T-helper 1 cell treated with Interleukin-12 subunit alpha and Interleukin-12 subunit beta and Interleukin-4 antibody, amounts not matched to agents 30 μg/mL and 1 μg/mL, for 36 hours (primary cell): ENCODE data around the gene ZNF784.

Source experiments
- H3K27ac Mint-ChIP-seq: one replicate; pipeline ENCODE4 v1.8.0; 2021; ENCODE audit warnings: mild to moderate bottlenecking, mixed read lengths
- H3K27me3 Mint-ChIP-seq: one replicate; pipeline ENCODE4 v1.8.0; 2021; ENCODE audit warnings: low read depth, mixed read lengths
- H3K36me3 Mint-ChIP-seq: one replicate; pipeline ENCODE4 v1.8.0; 2021; ENCODE audit warnings: low read depth, mixed read lengths
- H3K4me1 Mint-ChIP-seq: one replicate; pipeline ENCODE4 v1.8.0; 2021; ENCODE audit warnings: low read depth, mixed read lengths
- H3K4me3 Mint-ChIP-seq: one replicate; pipeline ENCODE4 v1.8.0; 2021; ENCODE audit warnings: mild to moderate bottlenecking, moderate library complexity, mixed read lengths
- H3K9me3 Mint-ChIP-seq: one replicate; pipeline ENCODE4 v1.8.0; 2021; ENCODE audit warnings: mixed read lengths

Gene ZNF784

GRCh38 chr19:55624109-55625003 lies at the start of gene ZNF784:
TSS of gene ZNF784 (minus strand) at chr19:55624566. CDS start at chr19:55624561, 5 bp downstream.
- Mint-ChIP-seq H3K4me3 (peak within 1 kb of the TSS; percentile 91), H3K4me1 (peaks cover 38% of the 10 kb centered on the region), H3K9me3 (no peaks in the 10 kb centered on the region), H3K36me3 (peaks cover 12% of the 10 kb centered on the region), H3K27me3 (peaks cover 5% of the 10 kb centered on the region), H3K27ac (peak within 1 kb of the TSS; percentile 97)

GRCh38 chr19:55673889-55674288 lies 49.5 kb upstream of the ZNF784 start:
- peaks cover 40% of the 10 kb centered on the region for H3K4me1 Mint-ChIP-seq
- H3K36me3 Mint-ChIP-seq: peaks cover 41% of the 10 kb centered on the region

GRCh38 chr19:55673465-55673864 lies 49.1 kb upstream of the ZNF784 start:
- no peaks in the 10 kb centered on the region for H3K9me3 Mint-ChIP-seq
- peaks cover 40% of the 10 kb centered on the region for H3K4me1 Mint-ChIP-seq
- H3K4me3 Mint-ChIP-seq: no peak overlapping the region
- no peaks in the 10 kb centered on the region for H3K27me3 Mint-ChIP-seq
- H3K27ac Mint-ChIP-seq: peak overlapping the region; percentile 65
- H3K36me3 Mint-ChIP-seq: peaks cover 36% of the 10 kb centered on the region

More at GRCh38 chr19:55673889-55674288, 49.5 kb upstream of the ZNF784 start:
- no peaks in the 10 kb centered on the region for H3K27me3 Mint-ChIP-seq
- no peaks in the 10 kb centered on the region for H3K9me3 Mint-ChIP-seq
- H3K4me3 Mint-ChIP-seq: no peak overlapping the region
- H3K27ac Mint-ChIP-seq: peak overlapping the region; percentile 65

- Mint-ChIP-seq H3K36me3 (peaks cover 33% of the 10 kb centered on the region), H3K9me3 (no peaks in the 10 kb centered on the region), H3K27ac (no peak overlapping the region), H3K4me1 (peaks cover 33% of the 10 kb centered on the region), H3K4me3 (no peak overlapping the region), H3K27me3 (no peaks in the 10 kb centered on the region)
These were observed 48.1 kb upstream of the ZNF784 start for GRCh38 chr19:55672418-55672817.

- Mint-ChIP-seq H3K4me3 (no peak overlapping the region), H3K4me1 (peaks cover 23% of the 10 kb centered on the region), H3K36me3 (peaks cover 37% of the 10 kb centered on the region)
These were observed 46.6 kb upstream of the ZNF784 start for GRCh38 chr19:55671054-55671378.

GRCh38 chr19:55670280-55671053 lies 46.1 kb upstream of the ZNF784 start:
- Mint-ChIP-seq H3K36me3 (peaks cover 39% of the 10 kb centered on the region), H3K27me3 (no peaks in the 10 kb centered on the region), H3K4me3 (no peak overlapping the region), H3K27ac (no peak overlapping the region), H3K9me3 (no peaks in the 10 kb centered on the region), H3K4me1 (peaks cover 18% of the 10 kb centered on the region)

More at GRCh38 chr19:55671054-55671378, 46.6 kb upstream of the ZNF784 start:
- Mint-ChIP-seq H3K27me3 (no peaks in the 10 kb centered on the region), H3K9me3 (no peaks in the 10 kb centered on the region), H3K27ac (no peak overlapping the region)

- Mint-ChIP-seq H3K36me3 (peaks cover 37% of the 10 kb centered on the region), H3K27ac (no peak overlapping the region)
These were observed 45.3 kb upstream of the ZNF784 start for GRCh38 chr19:55669418-55670279.

GRCh38 chr19:55668603-55669348 lies 44.4 kb upstream of the ZNF784 start:
- Mint-ChIP-seq H3K4me1 (peaks cover 14% of the 10 kb centered on the region), H3K27ac (no peak overlapping the region), H3K9me3 (no peaks in the 10 kb centered on the region), H3K4me3 (no peak overlapping the region), H3K27me3 (no peaks in the 10 kb centered on the region), H3K36me3 (peaks cover 42% of the 10 kb centered on the region)

More at GRCh38 chr19:55669418-55670279, 45.3 kb upstream of the ZNF784 start:
- Mint-ChIP-seq H3K4me3 (no peak overlapping the region), H3K27me3 (no peaks in the 10 kb centered on the region), H3K9me3 (no peaks in the 10 kb centered on the region), H3K4me1 (peaks cover 18% of the 10 kb centered on the region)

- Mint-ChIP-seq H3K27me3 (no peaks in the 10 kb centered on the region), H3K4me3 (no peak overlapping the region), H3K27ac (no peak overlapping the region), H3K4me1 (peaks cover 11% of the 10 kb centered on the region), H3K9me3 (no peaks in the 10 kb centered on the region), H3K36me3 (peaks cover 50% of the 10 kb centered on the region)
These were observed 43.6 kb upstream of the ZNF784 start for GRCh38 chr19:55667958-55668357.

GRCh38 chr19:55667511-55667910 lies 43.1 kb upstream of the ZNF784 start:
- Mint-ChIP-seq H3K4me3 (no peak overlapping the region), H3K36me3 (peaks cover 55% of the 10 kb centered on the region), H3K27ac (no peak overlapping the region), H3K4me1 (peaks cover 16% of the 10 kb centered on the region), H3K27me3 (no peaks in the 10 kb centered on the region), H3K9me3 (no peaks in the 10 kb centered on the region)

- Mint-ChIP-seq H3K4me1 (peaks cover 17% of the 10 kb centered on the region), H3K27ac (no peak overlapping the region), H3K27me3 (no peaks in the 10 kb centered on the region), H3K36me3 (peaks cover 54% of the 10 kb centered on the region), H3K4me3 (no peak overlapping the region), H3K9me3 (no peaks in the 10 kb centered on the region)
These were observed 42.6 kb upstream of the ZNF784 start for GRCh38 chr19:55667006-55667381.

- no peaks in the 10 kb centered on the region for H3K9me3 Mint-ChIP-seq
- peaks cover 58% of the 10 kb centered on the region for H3K36me3 Mint-ChIP-seq
- no peak overlapping the region for H3K27ac Mint-ChIP-seq
- no peak overlapping the region for H3K4me3 Mint-ChIP-seq
- peaks cover 18% of the 10 kb centered on the region for H3K4me1 Mint-ChIP-seq
- H3K27me3 Mint-ChIP-seq: no peaks in the 10 kb centered on the region
These were observed 42.1 kb upstream of the ZNF784 start for GRCh38 chr19:55666343-55667005.

GRCh38 chr19:55663846-55664536 lies 39.6 kb upstream of the ZNF784 start:
- Mint-ChIP-seq H3K27ac (no peak overlapping the region), H3K36me3 (peaks cover 50% of the 10 kb centered on the region), H3K4me1 (peaks cover 14% of the 10 kb centered on the region), H3K4me3 (no peak overlapping the region), H3K27me3 (no peaks in the 10 kb centered on the region), H3K9me3 (no peaks in the 10 kb centered on the region)
